HG03045 (cell line): ENCODE results near the gene HOXA3.

Experiments
- ATAC-seq: cut with Tn5 transposase; IDR thresholded peaks from one replicate; pipeline ENCODE4 v1.9.1; 2021; ENCODE audit warnings: mild to moderate bottlenecking, moderate library complexity; ENCODE audit not compliant: unreplicated experiment

Gene HOXA3

GRCh38 chr7:27106181-27106900, 46.0 kb downstream of the HOXA3 start:
- no peak for ATAC-seq

GRCh38 chr7:27105301-27106031, 46.9 kb downstream of the HOXA3 start:
- no peak for ATAC-seq

GRCh38 chr7:27104341-27105058, 47.9 kb downstream of the HOXA3 start:
- ATAC-seq: no peak

GRCh38 chr7:27103489-27104226, 48.7 kb downstream of the HOXA3 start:
- no peak for ATAC-seq

GRCh38 chr7:27102581-27103442, 49.6 kb downstream of the HOXA3 start, which contains the start of gene HOXA2:
TSS of gene HOXA2 (minus strand) at chr7:27102683. CDS start at chr7:27102500, 183 bp downstream.
- no peak for ATAC-seq

GRCh38 chr7:27101957-27102580, 50.3 kb downstream of the HOXA3 start:
- ATAC-seq: no peak

GRCh38 chr7:27101171-27101956, 51.0 kb downstream of the HOXA3 start:
- ATAC-seq: no peak

- ATAC-seq: no peak
Observed at GRCh38 chr7:27100694-27101170, 51.7 kb downstream of the HOXA3 start.

GRCh38 chr7:27099453-27100370, 52.7 kb downstream of the HOXA3 start:
- no peak for ATAC-seq

- ATAC-seq: no peak
Observed at GRCh38 chr7:27098578-27099451, 53.6 kb downstream of the HOXA3 start.

GRCh38 chr7:27097686-27098577, 54.5 kb downstream of the HOXA3 start:
- no peak for ATAC-seq

- no peak for ATAC-seq
Observed at GRCh38 chr7:27096768-27097514, 55.4 kb downstream of the HOXA3 start.

- peak; percentile 80 for ATAC-seq
Observed at GRCh38 chr7:27095897-27096767, 56.3 kb downstream of the HOXA3 start, which contains the start of gene HOXA1. TSS of gene HOXA1 (minus strand) at chr7:27096000. CDS start at chr7:27095912, 88 bp downstream.
